ENCODE results near the gene PLPPR2.
A peak's percentile ranks its signal among the peaks of the same experiment; 100 is the strongest.

PLPPR2 gene

DNA sequence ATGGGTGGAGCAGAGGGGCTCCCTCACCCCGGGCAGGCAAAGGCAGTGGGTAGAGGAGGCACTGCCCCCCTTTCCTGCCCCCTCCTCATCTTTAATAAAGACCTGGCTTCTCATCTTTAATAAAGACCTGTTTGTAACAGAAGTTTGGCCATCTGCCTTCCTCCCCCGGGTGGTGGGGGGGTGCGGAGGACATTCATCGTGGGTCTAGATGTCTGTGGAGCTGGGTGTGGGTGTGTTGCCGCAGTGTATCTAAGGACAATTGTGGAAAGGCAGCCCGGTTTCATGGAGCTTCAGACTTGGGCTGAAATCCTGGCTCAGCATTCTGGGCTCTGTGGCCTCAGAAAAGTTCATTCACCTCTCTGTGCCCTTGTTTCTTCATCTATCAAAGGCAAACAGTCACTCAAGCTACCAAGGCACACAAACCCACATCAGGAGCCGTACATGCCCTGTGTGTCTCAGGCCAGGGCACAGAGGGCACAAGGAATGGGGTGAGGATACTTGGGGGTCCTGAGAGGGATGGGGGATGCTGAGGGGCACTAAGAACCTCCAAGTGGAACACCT is 10.4 kb downstream of the PLPPR2 start:
- TF ChIP-seq, protein P1, sequence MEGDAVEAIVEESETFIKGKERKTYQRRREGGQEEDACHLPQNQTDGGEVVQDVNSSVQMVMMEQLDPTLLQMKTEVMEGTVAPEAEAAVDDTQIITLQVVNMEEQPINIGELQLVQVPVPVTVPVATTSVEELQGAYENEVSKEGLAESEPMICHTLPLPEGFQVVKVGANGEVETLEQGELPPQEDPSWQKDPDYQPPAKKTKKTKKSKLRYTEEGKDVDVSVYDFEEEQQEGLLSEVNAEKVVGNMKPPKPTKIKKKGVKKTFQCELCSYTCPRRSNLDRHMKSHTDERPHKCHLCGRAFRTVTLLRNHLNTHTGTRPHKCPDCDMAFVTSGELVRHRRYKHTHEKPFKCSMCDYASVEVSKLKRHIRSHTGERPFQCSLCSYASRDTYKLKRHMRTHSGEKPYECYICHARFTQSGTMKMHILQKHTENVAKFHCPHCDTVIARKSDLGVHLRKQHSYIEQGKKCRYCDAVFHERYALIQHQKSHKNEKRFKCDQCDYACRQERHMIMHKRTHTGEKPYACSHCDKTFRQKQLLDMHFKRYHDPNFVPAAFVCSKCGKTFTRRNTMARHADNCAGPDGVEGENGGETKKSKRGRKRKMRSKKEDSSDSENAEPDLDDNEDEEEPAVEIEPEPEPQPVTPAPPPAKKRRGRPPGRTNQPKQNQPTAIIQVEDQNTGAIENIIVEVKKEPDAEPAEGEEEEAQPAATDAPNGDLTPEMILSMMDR (IDR thresholded peaks at IDR 0.05; ENCODE audit: low read depth, low read length) = no peak

DNA sequence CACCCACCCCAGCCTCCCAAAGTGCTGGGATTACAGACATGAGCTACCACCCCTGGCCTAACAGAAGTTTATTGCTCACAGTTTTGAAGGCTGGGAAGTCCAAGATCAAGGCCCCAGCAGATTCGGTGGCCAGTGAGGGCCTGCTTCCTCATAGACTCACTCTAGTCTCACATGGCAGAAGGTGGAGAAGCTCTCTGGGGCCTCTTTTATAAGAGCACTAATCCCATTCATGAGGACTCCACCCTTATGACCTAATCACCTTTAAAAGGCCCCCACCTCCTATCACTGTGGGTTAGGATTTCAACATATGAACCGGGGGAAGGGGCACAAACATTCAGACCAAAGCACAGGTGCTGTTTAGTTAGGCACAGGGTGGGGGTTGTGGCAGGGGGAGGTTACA is 12.3 kb downstream of the PLPPR2 start:
- no peak overlapping the region for H3K4me3 ChIP-seq (ENCODE audit: low read depth, low read length)
- TF ChIP-seq, protein P1 (IDR thresholded peaks at IDR 0.05; ENCODE audit: low read depth, low read length) = no peak

More for the DNA sequence above, 10.4 kb downstream of the PLPPR2 start:
- no peak overlapping the region for H3K4me3 ChIP-seq (ENCODE audit: low read depth, low read length)

DNA sequence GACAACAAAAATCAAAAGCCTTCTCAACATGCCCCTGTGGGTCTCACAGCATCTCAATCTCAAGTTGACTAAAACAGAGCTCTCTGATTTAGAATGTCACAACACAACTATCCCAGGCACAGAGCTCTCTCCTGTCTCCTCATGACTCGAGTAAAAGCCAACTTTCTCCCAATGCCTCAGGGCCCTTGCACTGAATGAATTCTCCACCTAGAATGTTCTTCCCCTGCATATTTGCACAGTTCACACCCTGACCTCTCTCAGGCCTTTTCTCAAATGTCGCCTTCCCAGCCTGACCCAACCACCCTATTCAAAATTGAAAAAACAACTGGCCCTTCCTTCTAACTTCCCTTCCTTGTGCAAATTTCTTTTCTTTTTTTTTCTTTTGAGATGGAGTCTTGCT is 15.5 kb downstream of the PLPPR2 start:
- TF ChIP-seq, protein P1 (IDR thresholded peaks at IDR 0.05; ENCODE audit: low read depth, low read length) = no peak
- no peak overlapping the region for H3K4me3 ChIP-seq (ENCODE audit: low read depth, low read length)

DNA sequence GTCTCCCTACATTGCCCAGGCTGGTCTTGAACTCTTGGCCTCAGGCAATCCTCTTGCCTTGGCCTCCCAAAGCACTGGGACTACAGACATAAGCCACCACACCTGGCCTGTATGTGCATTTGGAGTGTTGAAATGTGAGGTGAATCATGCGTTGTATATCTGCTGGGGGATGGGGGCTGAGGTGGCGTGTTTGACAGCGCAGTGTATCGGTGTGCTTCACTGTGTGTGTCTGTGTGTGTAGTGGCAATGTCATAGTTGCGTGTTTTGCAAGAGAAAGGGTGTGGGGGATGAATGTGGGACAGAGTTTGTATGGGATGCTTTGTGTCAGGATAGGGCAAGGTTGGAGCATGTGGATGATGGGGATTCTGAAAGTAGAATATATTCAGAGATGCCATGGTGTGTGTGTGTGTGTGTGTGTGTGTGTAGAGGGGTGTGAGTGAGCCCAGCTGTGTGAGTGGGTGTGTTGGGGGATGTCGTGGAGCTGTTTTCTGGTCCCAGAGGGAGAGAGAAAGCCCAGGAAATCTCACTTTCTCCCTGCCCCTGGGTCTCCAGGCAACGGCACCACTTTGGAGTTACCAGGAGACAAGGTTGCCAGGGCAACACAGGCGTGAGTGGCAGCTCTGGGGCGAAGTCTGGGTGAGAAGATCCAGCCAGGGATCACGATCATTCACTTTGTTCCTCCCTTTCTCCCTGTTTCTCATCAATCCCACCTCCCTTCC is 18.1 kb downstream of the PLPPR2 start:
- TF ChIP-seq, protein P1 (IDR thresholded peaks at IDR 0.05; ENCODE audit: low read depth, low read length) = no peak
- H3K4me3 ChIP-seq (ENCODE audit: low read depth, low read length) = no peak overlapping the region

DNA sequence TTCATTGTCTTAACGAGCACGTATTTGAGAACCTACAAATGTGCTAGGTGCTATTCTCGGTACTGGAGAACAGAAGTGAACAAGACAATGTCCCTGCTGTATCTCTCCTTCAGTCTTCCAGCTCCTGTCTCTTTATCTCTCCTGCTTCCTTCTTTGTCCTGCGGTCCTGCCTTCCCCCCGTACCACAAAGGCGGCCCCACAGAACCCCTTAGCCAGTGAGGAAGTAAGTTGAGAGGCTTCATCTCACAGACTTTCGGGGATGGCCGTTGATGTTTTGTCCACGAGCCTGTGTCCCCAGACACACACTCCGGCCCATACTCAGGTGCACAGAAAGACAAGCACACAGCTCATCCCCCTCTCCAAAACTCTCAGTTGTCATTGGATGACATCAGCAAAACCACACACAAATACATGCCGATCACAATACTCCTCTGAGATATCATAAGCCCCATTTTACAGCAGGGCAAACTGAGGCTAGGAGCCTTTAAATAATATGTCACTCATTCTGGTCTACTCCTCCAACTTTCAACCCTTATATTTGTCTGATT is 18.7 kb downstream of the PLPPR2 start:
- TF ChIP-seq, protein P1 (IDR thresholded peaks at IDR 0.05; ENCODE audit: low read depth, low read length) = no peak
- peak overlapping the region; percentile 76 for H3K4me3 ChIP-seq (ENCODE audit: low read depth, low read length)

DNA sequence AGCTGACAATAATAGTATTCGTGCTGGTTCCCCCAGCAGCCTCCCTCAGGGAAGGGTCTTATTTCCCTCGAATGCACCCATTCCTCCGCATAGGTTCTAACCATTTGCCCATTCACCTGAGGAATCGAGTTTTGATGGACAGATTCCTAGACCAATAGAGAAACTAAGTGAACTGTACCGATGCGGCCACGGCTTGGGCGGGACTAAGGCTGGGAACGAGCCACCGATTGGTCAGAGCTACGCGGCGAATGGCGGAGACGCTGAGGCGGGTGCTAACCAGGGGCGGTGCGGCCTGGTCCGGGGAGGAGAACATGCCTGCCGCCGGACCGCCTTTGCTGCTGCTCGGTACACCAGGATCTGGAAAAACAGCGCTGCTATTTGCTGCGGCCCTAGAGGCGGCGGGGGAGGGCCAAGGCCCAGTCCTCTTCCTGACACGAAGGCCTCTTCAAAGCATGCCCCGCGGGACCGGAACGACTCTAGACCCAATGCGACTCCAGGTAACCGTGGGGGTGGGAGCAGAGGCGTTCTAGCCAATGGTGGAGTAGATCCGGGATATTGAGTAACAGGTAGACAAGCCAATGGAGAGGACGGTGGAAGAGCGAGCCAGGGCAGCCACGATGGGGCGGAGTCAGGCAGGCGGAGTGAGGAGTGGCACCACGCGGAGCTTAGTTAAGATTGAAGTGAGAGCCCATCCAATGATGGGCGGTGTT is 19.4 kb downstream of the PLPPR2 start, which contains the start of gene SWSAP1:
TSS of gene SWSAP1 (plus strand) at position 234 of the 710 bp plus-strand sequence. CDS start at position 249, 15 bp downstream.
- TF ChIP-seq, protein P1 (IDR thresholded peaks at IDR 0.05; ENCODE audit: low read depth, low read length) = no peak
- peak within 1 kb of the TSS; percentile 76 for H3K4me3 ChIP-seq (ENCODE audit: low read depth, low read length)

All from WI38 (cell line).